Stimulated activated CD4-positive, alpha-beta T cell treated with anti-CD3 and anti-CD28 coated beads, Interleukin-15, amount 100 ng/mL, for 1 hour (primary cell): ENCODE data around the gene PFKFB4.

Experiments
- DNase-seq, 2 donors: peaks; one replicate each; pipeline ENCODE4 v3.0.0-alpha.2; 2020; ENCODE audit warnings: low read depth in 1 of 2, low spot score in 1 of 2

PFKFB4 gene

GRCh38 chr3:48556796-48557626 is at the start of gene PFKFB4:
Gene PFKFB4 (minus strand): TSS chr3:48556803. CDS start chr3:48556777, 26 bp downstream.
- peak; percentile 98 to 99 for DNase-seq

GRCh38 chr3:48601622-48601994 is 45.0 kb upstream of the PFKFB4 start:
- DNase-seq = no peak

GRCh38 chr3:48600711-48601621 is 44.4 kb upstream of the PFKFB4 start:
- no peak for DNase-seq

- no peak for DNase-seq
These were observed 43.1 kb upstream of the PFKFB4 start for GRCh38 chr3:48599509-48600285.

- DNase-seq = no peak
These were observed 42.5 kb upstream of the PFKFB4 start for GRCh38 chr3:48599077-48599501.

GRCh38 chr3:48598323-48599076 is 41.9 kb upstream of the PFKFB4 start:
- DNase-seq = no peak

- DNase-seq = no peak
These were observed 40.8 kb upstream of the PFKFB4 start for GRCh38 chr3:48597408-48597800.

GRCh38 chr3:48596676-48597407 is 40.2 kb upstream of the PFKFB4 start:
- no peak for DNase-seq

- no peak for DNase-seq
These were observed 39.6 kb upstream of the PFKFB4 start for GRCh38 chr3:48596157-48596556.

GRCh38 chr3:48595526-48596121 is 39.0 kb upstream of the PFKFB4 start:
- DNase-seq = no peak

GRCh38 chr3:48595075-48595525 is 38.5 kb upstream of the PFKFB4 start, which contains the start of gene COL7A1:
Gene COL7A1 (minus strand): TSS chr3:48595329. CDS start chr3:48595159, 170 bp downstream.
- no peak for DNase-seq

GRCh38 chr3:48594417-48595049 is 37.9 kb upstream of the PFKFB4 start:
- DNase-seq = no peak

GRCh38 chr3:48593337-48593736 is 36.7 kb upstream of the PFKFB4 start:
- no peak for DNase-seq

- DNase-seq = no peak
These were observed 36.0 kb upstream of the PFKFB4 start for GRCh38 chr3:48592519-48593087.

- DNase-seq = no peak
These were observed 35.4 kb upstream of the PFKFB4 start for GRCh38 chr3:48591886-48592518.

- DNase-seq = no peak
These were observed 34.8 kb upstream of the PFKFB4 start for GRCh38 chr3:48591436-48591835.

GRCh38 chr3:48588230-48588629 is 31.6 kb upstream of the PFKFB4 start:
- DNase-seq = no peak

GRCh38 chr3:48587686-48588085 is 31.1 kb upstream of the PFKFB4 start:
- DNase-seq = no peak
